ENCODE results near the gene PUDP. TPM values are rescaled to one million over a fixed set of nuclear protein-coding genes. Genes with fewer than 3 reads are reported as not detected.

PUDP gene
- total RNA-seq, 4 donors from 2014 or later: 5.3 to 16.1 (median 5.6) TPM

DNA sequence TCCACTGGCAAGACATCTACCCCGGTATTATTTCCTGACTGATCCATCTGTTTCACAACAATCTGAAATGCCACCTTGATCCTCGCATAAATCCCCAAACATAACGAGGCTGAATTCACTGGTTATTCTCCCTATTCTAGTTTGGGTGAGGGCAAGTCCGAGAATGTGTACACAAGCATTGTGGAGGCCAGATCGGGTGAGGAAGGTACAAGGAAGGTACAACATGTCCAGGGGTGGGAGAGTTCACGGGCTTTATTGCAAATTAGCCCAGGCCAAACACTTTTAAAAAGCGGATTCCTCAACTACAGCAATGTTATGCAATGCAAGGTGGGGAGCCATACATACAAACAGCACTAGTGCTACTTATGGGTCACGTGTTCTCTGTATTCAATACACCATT, 82.5 kb downstream of the PUDP start:
- DNase-seq (ENCODE audit: low spot score in 2 of 2): no peak
- Histone ChIP-seq H3K27me3 (no peaks in the 10 kb centered on the region), H3K4me3 (no peak overlapping the region), H3K4me1 (no peaks in the 10 kb centered on the region), H3K36me3 (no peaks in the 10 kb centered on the region), H3K9me3 (no peaks in the 10 kb centered on the region), H3K27ac (no peak overlapping the region)
- no peak for TF ChIP-seq POLR2A (IDR thresholded peaks at IDR 0.05)
- 94% methylated on average over 8 of the region's 8 CpGs for WGBS

DNA sequence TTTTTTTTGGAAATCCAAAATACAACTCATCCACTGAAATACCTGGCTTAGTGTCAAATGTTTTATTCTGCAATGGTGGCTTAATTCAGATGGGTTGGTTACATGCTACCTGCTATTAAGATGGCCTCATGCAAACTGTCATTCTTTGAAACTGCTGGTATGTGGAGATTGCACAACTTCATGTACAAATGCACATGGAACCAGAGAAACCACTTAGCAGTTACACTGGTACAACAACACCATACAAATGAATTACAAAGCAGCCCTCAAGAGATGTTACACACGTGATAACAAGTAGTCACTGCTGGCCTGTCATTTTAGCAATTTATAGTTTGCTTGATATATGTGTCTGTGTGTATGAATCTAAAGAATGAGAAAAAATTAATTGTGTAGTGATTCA, 85.0 kb downstream of the PUDP start:
- no peak for DNase-seq (ENCODE audit: low spot score in 2 of 2)
- Histone ChIP-seq H3K4me1 (no peaks in the 10 kb centered on the region), H3K27ac (no peak overlapping the region), H3K4me3 (no peak overlapping the region), H3K36me3 (no peaks in the 10 kb centered on the region), H3K9me3 (no peaks in the 10 kb centered on the region), H3K27me3 (no peaks in the 10 kb centered on the region)
- 82% methylated on average over 1 of the region's 1 CpG for WGBS
- TF ChIP-seq CTCF (IDR thresholded peaks at IDR 0.05): no peak
- no peak for TF ChIP-seq POLR2A (IDR thresholded peaks at IDR 0.05)
- TF ChIP-seq POLR2AphosphoS5 (IDR thresholded peaks at IDR 0.05): no peak

DNA sequence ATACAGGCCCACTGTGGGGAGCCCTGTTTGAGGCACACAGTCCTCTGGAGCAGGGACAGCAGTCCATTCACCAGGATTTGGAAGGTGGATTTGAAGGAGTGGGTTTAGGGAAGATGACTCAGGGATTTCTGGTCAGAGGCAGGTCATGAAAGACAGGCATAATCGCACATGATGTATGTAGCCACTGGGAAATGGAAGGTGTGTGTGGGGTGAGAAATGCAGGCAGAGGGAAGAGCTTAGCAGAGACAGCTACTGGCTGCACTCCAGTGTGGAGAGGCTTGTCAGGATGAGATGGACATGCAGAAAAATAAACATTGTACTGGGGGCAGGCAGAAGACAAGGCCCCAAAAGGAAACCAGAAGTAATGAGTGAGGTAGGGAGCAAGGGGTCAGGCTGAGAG, 85.7 kb downstream of the PUDP start:
- 94% methylated on average over 1 of the region's 1 CpG for WGBS
- Histone ChIP-seq H3K27me3 (no peaks in the 10 kb centered on the region), H3K4me1 (no peaks in the 10 kb centered on the region), H3K4me3 (no peak overlapping the region), H3K27ac (no peak overlapping the region), H3K36me3 (no peaks in the 10 kb centered on the region), H3K9me3 (no peaks in the 10 kb centered on the region)
- DNase-seq (ENCODE audit: low spot score in 2 of 2): no peak
- no peak for TF ChIP-seq POLR2A (IDR thresholded peaks at IDR 0.05)
- no peak for TF ChIP-seq POLR2AphosphoS5 (IDR thresholded peaks at IDR 0.05)

DNA sequence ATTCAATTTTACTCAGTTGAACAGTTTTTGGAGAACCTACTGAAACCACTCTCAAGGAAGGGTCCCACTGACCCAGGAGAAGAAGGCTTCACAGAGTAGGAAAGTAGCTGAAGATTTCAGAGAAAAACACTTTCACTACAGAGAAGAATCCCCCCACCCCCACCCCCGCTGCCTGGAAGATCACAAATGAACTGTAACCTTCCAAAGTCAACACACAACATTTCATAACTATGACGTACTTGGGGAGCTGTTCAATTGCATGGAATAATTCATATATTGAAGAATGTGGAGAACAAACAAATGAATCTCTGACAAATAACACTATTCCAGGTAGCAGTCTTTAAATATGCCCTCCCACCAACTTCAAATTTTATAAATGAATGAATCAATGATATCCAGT, 86.5 kb downstream of the PUDP start:
- H3K36me3 ChIP-seq: no peaks in the 10 kb centered on the region
- H3K4me3 ChIP-seq: no peak overlapping the region
- TF ChIP-seq CTCF (IDR thresholded peaks at IDR 0.05): no peak
- TF ChIP-seq POLR2AphosphoS5 (IDR thresholded peaks at IDR 0.05): no peak
- no peak for TF ChIP-seq POLR2A (IDR thresholded peaks at IDR 0.05)
- no peak for TF ChIP-seq EP300 (IDR thresholded peaks at IDR 0.05)
- DNase-seq (ENCODE audit: low spot score in 2 of 2): no peak
- no peaks in the 10 kb centered on the region for H3K9me3 ChIP-seq
- H3K27ac ChIP-seq: no peak overlapping the region
- H3K4me1 ChIP-seq: no peaks in the 10 kb centered on the region
- no peaks in the 10 kb centered on the region for H3K27me3 ChIP-seq
- 97% methylated on average over 2 of the region's 2 CpGs for WGBS

GRCh38 chrX:7060444-7060843, 87.5 kb downstream of the PUDP start:
- no peaks in the 10 kb centered on the region for H3K4me1 ChIP-seq
- H3K9me3 ChIP-seq: no peaks in the 10 kb centered on the region
- no peak for TF ChIP-seq CTCF (IDR thresholded peaks at IDR 0.05)
- TF ChIP-seq POLR2A (IDR thresholded peaks at IDR 0.05): no peak
- no peak for TF ChIP-seq EP300 (IDR thresholded peaks at IDR 0.05)
- no peak for TF ChIP-seq POLR2AphosphoS5 (IDR thresholded peaks at IDR 0.05)
- no peak overlapping the region for H3K4me3 ChIP-seq
- H3K27me3 ChIP-seq: no peaks in the 10 kb centered on the region
- no peak for DNase-seq (ENCODE audit: low spot score in 2 of 2)
- H3K27ac ChIP-seq: no peak overlapping the region
- H3K36me3 ChIP-seq: no peaks in the 10 kb centered on the region
- WGBS: 94% methylated on average over 6 of the region's 6 CpGs

DNA sequence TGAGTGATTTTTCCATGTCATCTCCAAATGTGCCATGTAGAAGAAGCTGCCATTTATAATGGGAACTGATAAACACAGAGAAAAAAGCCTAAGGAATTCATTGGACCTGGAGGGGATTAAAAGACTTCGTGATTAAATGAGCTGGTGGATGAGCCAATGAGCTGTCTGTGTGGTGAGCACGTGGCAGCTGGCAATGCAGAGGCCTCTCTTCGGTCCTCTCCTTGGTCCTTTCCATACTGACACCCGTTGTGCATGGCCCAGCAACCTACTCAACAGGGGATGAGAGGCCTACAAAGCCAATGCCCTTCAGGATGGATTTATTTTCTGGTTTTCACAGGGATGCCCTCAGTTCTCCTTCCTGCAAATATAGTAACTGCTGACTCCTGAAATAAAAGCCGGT, 88.1 kb downstream of the PUDP start:
- DNase-seq (ENCODE audit: low spot score in 2 of 2): no peak
- no peaks in the 10 kb centered on the region for H3K9me3 ChIP-seq
- no peaks in the 10 kb centered on the region for H3K27me3 ChIP-seq
- no peaks in the 10 kb centered on the region for H3K36me3 ChIP-seq
- WGBS: 92% methylated on average over 5 of the region's 5 CpGs
- H3K27ac ChIP-seq: no peak overlapping the region
- no peak overlapping the region for H3K4me3 ChIP-seq
- no peaks in the 10 kb centered on the region for H3K4me1 ChIP-seq
- TF ChIP-seq POLR2AphosphoS5 (IDR thresholded peaks at IDR 0.05) (no peak), CTCF (IDR thresholded peaks at IDR 0.05) (no peak)
